OCI-LY1 (cell line): Measurements from ENCODE around the gene TST.

Source experiments
- H2AFZ ChIP-seq: fragments of 200-600 bp; sonication (generic), shearing (Covaris generic); 2 replicates; pipeline ENCODE4 v1.6.0; 2014; ENCODE audit warnings: antibody characterized with exemption, mild to moderate bottlenecking, low read length
- H3F3A ChIP-seq: fragments of 200-600 bp; sonication (generic), shearing (Covaris generic); 2 replicates; pipeline ENCODE4 v1.6.0; 2014; ENCODE audit warnings: mild to moderate bottlenecking, antibody characterized with exemption, low read length, moderate library complexity; ENCODE audit not compliant: insufficient read depth
- H3K27ac ChIP-seq: fragments of 200-600 bp; sonication (generic); 2 replicates; pipeline ENCODE4 v1.5.1; 2014; ENCODE audit warnings: low read length, mixed run types, mild to moderate bottlenecking, low read depth; ENCODE audit not compliant: poor library complexity, severe bottlenecking
- H3K27me3 ChIP-seq: fragments of 200-600 bp; sonication (generic); 2 replicates; pipeline ENCODE4 v1.6.0; 2014; ENCODE audit warnings: antibody characterized with exemption, mild to moderate bottlenecking, low read length, moderate library complexity; ENCODE audit not compliant: insufficient read depth
- H3K36me3 ChIP-seq: fragments of 200-600 bp; sonication (generic); 2 replicates; pipeline ENCODE4 v1.6.1; 2014; ENCODE audit warnings: mild to moderate bottlenecking, antibody characterized with exemption, low read length, moderate library complexity, mixed read lengths; ENCODE audit not compliant: insufficient read depth
- H3K4me1 ChIP-seq: fragments of 200-600 bp; sonication (generic); 2 replicates; pipeline ENCODE4 v1.5.1; 2014; ENCODE audit warnings: mild to moderate bottlenecking, low read length, moderate library complexity; ENCODE audit not compliant: insufficient read depth, severe bottlenecking
- H3K4me2 ChIP-seq: fragments of 200-600 bp; sonication (generic), shearing (Covaris generic); 2 replicates; pipeline ENCODE4 v1.6.1; 2014; ENCODE audit warnings: low read length
- H3K4me3 ChIP-seq: fragments of 200-600 bp; sonication (generic); 2 replicates; pipeline ENCODE4 v1.5.1; 2014; ENCODE audit warnings: low read length, low read depth, mild to moderate bottlenecking, mixed read lengths; ENCODE audit not compliant: poor library complexity, severe bottlenecking
- H3K79me2 ChIP-seq: fragments of 200-600 bp; shearing (Covaris generic); 2 replicates; pipeline ENCODE4 v1.6.1; 2016; ENCODE audit warnings: mixed run types, low read length, mixed read lengths; ENCODE audit not compliant: insufficient read depth
- H3K9ac ChIP-seq: fragments of 200-600 bp; sonication (generic), shearing (Covaris generic); 2 replicates; pipeline ENCODE4 v1.6.1; 2014; ENCODE audit warnings: mild to moderate bottlenecking, low read length, mixed read lengths
- H3K9me2 ChIP-seq: fragments of 200-600 bp; sonication (generic), shearing (Covaris generic); 2 replicates; pipeline ENCODE4 v1.6.1; 2014; ENCODE audit warnings: low read depth, mild to moderate bottlenecking, low read length, mixed read lengths
- H3K9me3 ChIP-seq: fragments of 200-600 bp; shearing (Covaris generic); 2 replicates; pipeline ENCODE4 v1.6.1; 2014; ENCODE audit warnings: low read length, mixed read lengths
- H4K20me1 ChIP-seq: fragments of 200-600 bp; sonication (generic), shearing (Covaris generic); 2 replicates; pipeline ENCODE4 v1.6.0; 2016; ENCODE audit warnings: mild to moderate bottlenecking, low read length; ENCODE audit not compliant: insufficient read depth
- EZH2 ChIP-seq: fragments of 200-600 bp; sonication (generic), shearing (Covaris generic); IDR thresholded peaks from 2 replicates; pipeline ENCODE4 v1.8.0; 2017; ENCODE audit warnings: borderline replicate concordance, mixed run types, mild to moderate bottlenecking, antibody characterized with exemption, low read length, moderate library complexity, mixed read lengths
- TF ChIP-seq, protein P1 (sequence below): fragments of 200-600 bp; sonication (generic), shearing (Covaris generic); IDR thresholded peaks from 2 replicates; pipeline ENCODE4 v1.5.1; 2017; ENCODE audit warnings: mild to moderate bottlenecking, antibody characterized with exemption, low read length, moderate library complexity, mixed read lengths

Gene TST

DNA sequence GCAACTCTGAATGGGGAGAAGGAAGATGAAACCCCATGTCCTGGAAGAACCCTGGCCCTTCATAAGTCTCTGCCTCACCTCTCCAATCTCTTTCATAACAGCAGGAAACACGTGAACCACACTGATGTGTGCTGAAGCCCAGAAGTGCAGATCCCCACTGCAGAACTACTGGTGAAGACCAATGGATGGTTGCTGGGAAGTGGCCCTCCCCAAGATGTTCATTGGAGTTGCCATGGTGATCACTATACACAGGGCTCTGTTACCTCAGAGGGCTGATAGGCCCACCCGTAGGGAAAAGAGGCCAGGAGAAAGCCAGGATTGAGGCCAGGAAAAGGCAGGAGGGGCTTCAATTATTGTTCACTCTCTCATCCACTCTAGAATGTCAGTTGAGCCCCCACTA, 11.6 kb downstream of the TST start:
- H3K4me2 ChIP-seq = no peak overlapping the region
- H3K27me3 ChIP-seq = no peaks in the 10 kb centered on the region; the same call in 1 of the 2 replicates
- no peak overlapping the region for H3K9ac ChIP-seq
- no peak overlapping the region for H3K4me3 ChIP-seq
- no peaks in the 10 kb centered on the region for H3K79me2 ChIP-seq
- H3K9me2 ChIP-seq = no peaks in the 10 kb centered on the region
- H3K9me3 ChIP-seq = no peaks in the 10 kb centered on the region
- H2AFZ ChIP-seq = no peak overlapping the region
- no peaks in the 10 kb centered on the region for H4K20me1 ChIP-seq
- no peak for TF ChIP-seq EZH2
- TF ChIP-seq, protein P1, sequence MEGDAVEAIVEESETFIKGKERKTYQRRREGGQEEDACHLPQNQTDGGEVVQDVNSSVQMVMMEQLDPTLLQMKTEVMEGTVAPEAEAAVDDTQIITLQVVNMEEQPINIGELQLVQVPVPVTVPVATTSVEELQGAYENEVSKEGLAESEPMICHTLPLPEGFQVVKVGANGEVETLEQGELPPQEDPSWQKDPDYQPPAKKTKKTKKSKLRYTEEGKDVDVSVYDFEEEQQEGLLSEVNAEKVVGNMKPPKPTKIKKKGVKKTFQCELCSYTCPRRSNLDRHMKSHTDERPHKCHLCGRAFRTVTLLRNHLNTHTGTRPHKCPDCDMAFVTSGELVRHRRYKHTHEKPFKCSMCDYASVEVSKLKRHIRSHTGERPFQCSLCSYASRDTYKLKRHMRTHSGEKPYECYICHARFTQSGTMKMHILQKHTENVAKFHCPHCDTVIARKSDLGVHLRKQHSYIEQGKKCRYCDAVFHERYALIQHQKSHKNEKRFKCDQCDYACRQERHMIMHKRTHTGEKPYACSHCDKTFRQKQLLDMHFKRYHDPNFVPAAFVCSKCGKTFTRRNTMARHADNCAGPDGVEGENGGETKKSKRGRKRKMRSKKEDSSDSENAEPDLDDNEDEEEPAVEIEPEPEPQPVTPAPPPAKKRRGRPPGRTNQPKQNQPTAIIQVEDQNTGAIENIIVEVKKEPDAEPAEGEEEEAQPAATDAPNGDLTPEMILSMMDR = no peak
- H3F3A ChIP-seq = no peaks in the 10 kb centered on the region
- H3K36me3 ChIP-seq = no peaks in the 10 kb centered on the region
- H3K27ac ChIP-seq = no peak overlapping the region
- no peaks in the 10 kb centered on the region for H3K4me1 ChIP-seq

DNA sequence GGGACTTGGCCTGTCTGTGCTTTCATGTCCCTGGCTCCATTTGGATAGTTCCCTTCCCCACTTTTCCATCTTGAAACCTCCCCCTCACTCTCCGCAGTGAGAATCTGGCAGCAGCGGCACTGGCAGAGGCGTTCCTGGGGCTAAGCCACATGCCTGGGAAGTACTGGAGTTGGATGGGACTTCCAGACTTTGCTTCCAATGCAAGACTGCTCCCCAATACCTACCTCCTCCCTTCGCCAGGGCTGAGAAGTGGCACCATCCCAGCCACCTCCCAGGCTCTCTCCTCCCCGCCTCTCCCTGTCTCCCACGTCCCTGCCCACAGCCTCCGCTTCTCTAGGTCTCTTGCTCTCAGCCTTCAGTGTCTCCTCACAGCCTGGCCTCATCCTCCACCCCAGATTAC, 16.6 kb downstream of the TST start:
- H3K79me2 ChIP-seq = no peaks in the 10 kb centered on the region
- H3K4me2 ChIP-seq = no peak overlapping the region
- H4K20me1 ChIP-seq = no peaks in the 10 kb centered on the region
- no peaks in the 10 kb centered on the region for H3K36me3 ChIP-seq
- peaks cover 3% of the 10 kb centered on the region; the same call in 1 of the 2 replicates for H3K27me3 ChIP-seq
- no peak overlapping the region for H3K9ac ChIP-seq
- H3K4me3 ChIP-seq = no peak overlapping the region
- H3K4me1 ChIP-seq = no peaks in the 10 kb centered on the region
- no peaks in the 10 kb centered on the region for H3K9me2 ChIP-seq
- TF ChIP-seq EZH2 = no peak
- TF ChIP-seq, protein P1 = no peak
- H3K27ac ChIP-seq = no peak overlapping the region
- H3F3A ChIP-seq = no peaks in the 10 kb centered on the region
- H3K9me3 ChIP-seq = no peaks in the 10 kb centered on the region
- no peak overlapping the region for H2AFZ ChIP-seq

DNA sequence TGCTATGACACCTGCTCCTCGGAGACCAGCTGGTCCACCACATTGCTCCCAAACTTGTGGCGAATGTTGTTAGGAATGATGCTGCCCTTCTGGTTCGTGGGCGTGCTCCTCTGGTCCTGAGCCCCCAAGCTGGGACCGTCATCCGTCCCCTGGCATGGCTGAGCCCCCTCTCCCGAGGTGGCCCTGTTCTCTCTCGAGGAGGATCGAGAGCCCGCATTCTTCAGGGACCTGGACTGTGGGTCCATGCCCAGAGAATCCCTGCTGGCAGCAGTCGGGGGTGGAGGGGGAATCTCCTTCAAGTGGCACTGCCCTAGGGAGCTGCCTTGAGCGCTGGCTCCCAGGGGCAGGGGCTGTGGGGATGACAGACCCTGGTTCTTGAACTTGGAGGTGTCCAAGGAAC, 17.4 kb downstream of the TST start:
- no peak overlapping the region for H3K4me2 ChIP-seq
- no peak overlapping the region for H2AFZ ChIP-seq
- TF ChIP-seq, protein P1 = no peak
- no peak for TF ChIP-seq EZH2
- no peaks in the 10 kb centered on the region for H4K20me1 ChIP-seq
- no peaks in the 10 kb centered on the region for H3K36me3 ChIP-seq
- no peaks in the 10 kb centered on the region for H3F3A ChIP-seq
- no peak overlapping the region for H3K27ac ChIP-seq
- H3K79me2 ChIP-seq = no peaks in the 10 kb centered on the region
- H3K27me3 ChIP-seq = peaks cover 3% of the 10 kb centered on the region; the same call in 1 of the 2 replicates
- no peaks in the 10 kb centered on the region for H3K9me2 ChIP-seq
- no peaks in the 10 kb centered on the region for H3K9me3 ChIP-seq
- no peak overlapping the region for H3K9ac ChIP-seq
- no peak overlapping the region for H3K4me3 ChIP-seq
- no peaks in the 10 kb centered on the region for H3K4me1 ChIP-seq
